ENCODE data around the gene DCANP1. TPM values are rescaled to one million over a fixed set of nuclear protein-coding genes. Genes with fewer than 3 reads are reported as not detected.

Gene DCANP1
- total RNA-seq, 1 donor from 2014 or later: not detected

DNA sequence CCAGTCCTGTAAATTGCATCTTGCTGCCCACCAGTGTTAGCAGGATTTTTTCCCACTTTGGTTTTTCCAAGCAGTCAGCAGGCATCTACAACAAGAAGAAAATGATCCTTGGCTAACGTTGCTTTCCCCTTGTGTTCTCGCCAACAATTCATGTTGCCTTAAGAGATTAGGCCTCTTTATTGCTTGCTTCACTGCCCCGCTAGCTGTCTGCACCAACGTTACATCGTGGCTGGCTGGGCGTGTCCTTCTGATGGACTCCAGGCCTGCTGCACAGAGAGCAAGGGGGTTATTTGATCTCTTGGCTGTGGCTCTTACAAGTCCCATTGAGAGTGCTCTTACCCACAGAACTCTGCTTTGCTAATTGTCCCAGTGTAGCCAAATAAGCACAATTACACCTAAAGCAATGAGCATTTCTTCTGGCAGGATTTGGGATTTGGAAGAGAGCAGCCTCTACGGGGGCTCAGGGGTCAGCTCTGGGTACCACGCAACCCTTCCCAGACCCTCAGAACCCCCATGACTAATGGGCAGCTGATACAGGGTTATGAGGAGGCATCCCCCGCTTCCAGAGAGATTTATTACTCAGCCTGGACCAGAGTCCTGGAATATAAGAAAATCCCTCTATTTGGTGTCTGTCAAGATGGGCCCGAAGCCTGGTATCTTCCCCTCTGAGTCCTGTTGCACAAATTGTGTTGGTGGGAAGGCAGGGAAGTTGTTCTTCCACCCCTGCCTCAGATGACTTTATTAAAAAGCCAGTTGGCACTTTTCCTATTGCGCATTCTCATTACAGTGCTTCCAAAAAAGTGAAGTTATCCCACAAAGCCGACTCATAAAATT lies 17.6 kb downstream of the DCANP1 start:
- H3K27ac Mint-ChIP-seq: no peak overlapping the region
- H3K4me3 Mint-ChIP-seq (ENCODE audit: low read depth): no peak overlapping the region
- no peaks in the 10 kb centered on the region for H3K36me3 Mint-ChIP-seq (ENCODE audit: low read depth)
- no peak for DNase-seq (ENCODE audit: low spot score)
- peaks cover 9% of the 10 kb centered on the region for H3K9me3 Mint-ChIP-seq
- intact Hi-C loops (cut with micrococcal nuclease): no loop called here
- peaks cover 7% of the 10 kb centered on the region for H3K4me1 Mint-ChIP-seq (ENCODE audit: low read depth)
- H3K27me3 Mint-ChIP-seq (ENCODE audit: low read depth): peaks cover 11% of the 10 kb centered on the region

DNA sequence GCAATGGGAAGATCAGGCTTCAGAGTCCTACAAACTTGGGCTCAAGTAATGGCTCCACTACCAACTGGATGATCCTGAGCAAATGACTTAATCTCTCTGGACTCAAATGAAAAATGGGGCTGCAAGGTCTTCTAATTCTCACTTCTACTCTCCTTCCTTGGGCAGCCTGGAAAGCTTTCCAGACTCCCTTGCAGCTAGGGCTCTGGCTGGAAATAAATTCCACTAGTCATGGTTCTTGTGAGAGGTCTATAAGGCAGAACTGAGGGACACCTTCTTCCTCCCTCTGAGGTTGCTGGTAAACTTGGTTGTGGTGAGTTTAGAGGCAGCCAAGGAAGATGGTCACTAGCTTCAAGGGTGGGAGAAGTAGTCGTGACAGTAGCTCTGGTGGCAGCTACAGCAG lies 18.6 kb downstream of the DCANP1 start:
- Mint-ChIP-seq H3K4me1 (ENCODE audit: low read depth) (peaks cover 9% of the 10 kb centered on the region), H3K27ac (no peak overlapping the region), H3K4me3 (ENCODE audit: low read depth) (no peak overlapping the region), H3K36me3 (ENCODE audit: low read depth) (no peaks in the 10 kb centered on the region), H3K9me3 (peaks cover 9% of the 10 kb centered on the region), H3K27me3 (ENCODE audit: low read depth) (peaks cover 7% of the 10 kb centered on the region)
- no peak for DNase-seq (ENCODE audit: low spot score)
- intact Hi-C loops (cut with micrococcal nuclease): no loop called here

DNA sequence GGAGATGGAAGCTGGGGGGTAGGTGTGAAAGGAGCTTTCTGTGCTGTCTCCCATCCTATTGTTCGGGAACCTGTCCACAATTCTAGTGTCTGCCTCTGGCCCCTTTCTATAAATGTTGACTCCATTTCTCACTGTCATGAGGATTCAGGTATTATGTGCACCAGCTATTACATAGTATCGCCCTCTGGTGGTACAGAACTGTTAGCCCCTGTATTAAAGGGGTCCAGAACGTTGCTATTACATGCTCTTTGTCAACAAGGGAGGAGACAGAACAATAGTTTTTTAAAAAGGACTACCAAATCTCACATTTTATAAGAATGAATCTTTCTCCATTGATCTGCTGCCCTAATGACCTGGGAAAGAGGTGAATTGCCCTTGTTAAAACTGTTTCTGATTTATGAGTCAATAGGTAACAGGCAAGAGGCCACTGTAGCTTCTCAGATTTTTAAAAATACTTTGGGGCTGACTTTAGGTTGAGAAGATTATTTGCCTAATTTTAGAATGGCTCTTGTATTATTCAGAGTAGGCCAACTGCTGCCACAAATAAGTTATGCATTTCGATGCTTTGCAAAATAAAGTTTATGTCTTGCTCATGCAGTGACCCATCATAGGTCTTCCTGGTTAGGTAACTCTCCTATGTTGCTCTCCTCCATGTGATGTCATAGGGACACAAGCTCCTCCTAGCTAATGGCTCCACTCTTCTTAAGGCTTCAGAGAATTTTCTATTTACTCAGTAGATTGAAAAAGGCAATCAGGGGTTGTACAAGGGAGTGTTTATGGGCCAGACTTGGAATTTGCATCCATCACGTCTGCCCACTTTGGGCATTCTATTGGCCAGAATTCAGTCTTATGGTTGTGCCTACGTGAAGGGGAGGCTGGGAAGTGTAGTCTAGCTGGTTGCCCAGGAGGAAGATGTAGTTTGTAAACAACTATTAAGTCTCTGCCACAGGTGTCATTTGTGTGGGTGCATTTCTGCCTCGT lies 20.8 kb downstream of the DCANP1 start:
- peak overlapping the region; percentile 38 for H3K27ac Mint-ChIP-seq
- peaks cover 9% of the 10 kb centered on the region for H3K9me3 Mint-ChIP-seq
- peaks cover 11% of the 10 kb centered on the region for H3K27me3 Mint-ChIP-seq (ENCODE audit: low read depth)
- no peak overlapping the region for H3K4me3 Mint-ChIP-seq (ENCODE audit: low read depth)
- H3K36me3 Mint-ChIP-seq (ENCODE audit: low read depth): no peaks in the 10 kb centered on the region
- peaks cover 9% of the 10 kb centered on the region for H3K4me1 Mint-ChIP-seq (ENCODE audit: low read depth)
- DNase-seq (ENCODE audit: low spot score): peak; percentile 19
- intact Hi-C loops (cut with micrococcal nuclease): loop anchor here (2.0 kb wide), 1 partner anchor 28 kb away; the partner anchor contains the start of gene MACROH2A1

DNA sequence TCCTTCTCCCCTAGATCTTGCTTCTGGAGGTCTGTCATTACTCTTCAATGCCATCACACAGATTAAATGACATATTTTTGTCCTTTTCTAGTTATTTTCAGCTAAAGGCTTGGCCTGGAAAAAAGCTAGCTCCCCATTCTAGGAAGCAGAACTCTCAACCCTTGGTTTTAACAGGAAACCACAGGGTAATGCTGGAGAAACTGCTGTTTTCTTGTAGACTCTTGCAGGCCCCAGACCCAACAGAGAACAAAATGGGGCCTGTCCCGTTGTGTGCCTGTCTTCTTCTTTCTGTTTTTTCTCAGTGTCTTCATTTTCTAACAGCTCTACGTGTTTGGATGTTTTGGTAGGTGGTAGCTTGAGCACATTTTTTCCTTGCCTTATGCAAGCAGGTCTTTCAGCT lies 21.5 kb downstream of the DCANP1 start:
- peak overlapping the region; percentile 38 for H3K27ac Mint-ChIP-seq
- intact Hi-C loops (cut with micrococcal nuclease): loop anchor here (2.0 kb wide), 1 partner anchor 27 kb away; the partner anchor contains the start of gene MACROH2A1

DNA sequence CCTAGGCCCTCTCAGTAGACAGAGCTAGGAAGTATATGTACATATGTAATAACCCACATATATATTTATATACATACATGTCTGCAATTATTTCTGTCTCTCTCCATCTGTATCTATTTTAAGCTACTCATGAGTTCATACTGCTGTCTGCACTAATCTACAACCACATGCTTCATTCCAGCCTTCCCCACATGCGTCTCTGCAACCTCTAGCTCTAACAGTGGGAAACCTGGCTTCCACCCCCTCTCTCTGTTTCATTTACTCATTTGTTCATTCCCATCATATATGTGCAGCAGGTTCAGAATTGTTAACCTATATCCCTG lies 23.3 kb downstream of the DCANP1 start:
- DNase-seq (ENCODE audit: low spot score): no peak
- intact Hi-C loops (cut with micrococcal nuclease): no loop called here
- no peaks in the 10 kb centered on the region for H3K36me3 Mint-ChIP-seq (ENCODE audit: low read depth)
- peaks cover 6% of the 10 kb centered on the region for H3K9me3 Mint-ChIP-seq
- peaks cover 9% of the 10 kb centered on the region for H3K4me1 Mint-ChIP-seq (ENCODE audit: low read depth)
- H3K4me3 Mint-ChIP-seq (ENCODE audit: low read depth): no peak overlapping the region
- H3K27ac Mint-ChIP-seq: no peak overlapping the region
- peaks cover 31% of the 10 kb centered on the region for H3K27me3 Mint-ChIP-seq (ENCODE audit: low read depth)

More for the DNA sequence above, 21.5 kb downstream of the DCANP1 start:
- H3K27me3 Mint-ChIP-seq (ENCODE audit: low read depth): peaks cover 17% of the 10 kb centered on the region
- H3K36me3 Mint-ChIP-seq (ENCODE audit: low read depth): no peaks in the 10 kb centered on the region
- peaks cover 9% of the 10 kb centered on the region for H3K4me1 Mint-ChIP-seq (ENCODE audit: low read depth)
- peaks cover 9% of the 10 kb centered on the region for H3K9me3 Mint-ChIP-seq
- DNase-seq (ENCODE audit: low spot score): no peak
- no peak overlapping the region for H3K4me3 Mint-ChIP-seq (ENCODE audit: low read depth)

DNA sequence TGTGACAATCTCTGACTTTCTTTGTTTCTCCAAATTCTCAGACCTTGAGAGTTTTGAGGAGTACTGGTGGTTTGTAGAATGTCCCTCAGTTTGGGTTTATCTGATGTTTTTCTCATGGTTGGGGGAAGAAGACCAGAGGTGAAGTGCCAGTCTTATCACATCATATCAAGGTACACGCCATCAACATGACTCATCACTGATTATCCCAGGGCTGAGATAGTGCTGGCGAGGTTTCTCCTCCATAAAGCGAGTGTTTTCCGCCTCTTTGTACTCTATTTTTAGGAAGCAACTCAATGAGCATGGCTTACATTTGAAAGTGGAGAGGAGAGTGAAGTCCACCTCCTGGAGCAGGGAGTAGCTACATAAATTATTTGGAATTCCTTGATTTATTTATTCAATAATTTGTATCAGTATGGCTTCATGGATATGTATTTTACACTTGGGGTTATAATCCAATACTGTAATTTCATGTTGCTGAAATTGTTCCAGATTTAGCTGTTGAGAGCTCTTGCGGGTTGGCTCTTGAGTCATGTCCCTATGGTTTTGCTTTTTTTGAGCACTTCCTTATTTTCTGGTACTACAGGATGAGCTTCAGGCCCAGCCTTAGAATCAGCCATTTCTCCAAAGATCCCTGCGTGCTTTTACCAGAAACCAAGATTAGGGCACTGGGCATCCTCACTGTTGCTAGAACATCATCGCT lies 23.9 kb downstream of the DCANP1 start:
- DNase-seq (ENCODE audit: low spot score): no peak
- Mint-ChIP-seq H3K27ac (no peak overlapping the region), H3K9me3 (peaks cover 1% of the 10 kb centered on the region), H3K27me3 (ENCODE audit: low read depth) (peaks cover 33% of the 10 kb centered on the region), H3K4me1 (ENCODE audit: low read depth) (peaks cover 9% of the 10 kb centered on the region), H3K4me3 (ENCODE audit: low read depth) (no peak overlapping the region), H3K36me3 (ENCODE audit: low read depth) (no peaks in the 10 kb centered on the region)
- intact Hi-C loops (cut with micrococcal nuclease): no loop called here

DNA sequence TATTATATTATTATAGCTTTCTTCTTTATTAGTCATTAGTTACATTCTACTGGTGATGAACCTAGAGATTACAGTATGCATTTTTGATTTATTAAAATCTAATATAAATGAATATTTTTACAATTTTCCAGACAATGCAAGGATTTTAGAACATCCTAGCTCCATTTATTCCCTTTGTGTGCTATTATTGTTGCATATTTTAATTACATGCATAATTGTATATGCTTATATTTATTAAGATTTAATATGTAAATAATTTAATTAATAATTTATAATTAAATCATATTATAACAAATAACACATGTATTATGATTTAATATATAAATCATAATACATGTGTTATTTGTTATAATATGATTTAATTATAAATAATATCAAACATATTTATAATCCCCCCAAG lies 24.7 kb downstream of the DCANP1 start:
- intact Hi-C loops (cut with micrococcal nuclease): no loop called here
- Mint-ChIP-seq H3K4me3 (ENCODE audit: low read depth) (no peak overlapping the region), H3K4me1 (ENCODE audit: low read depth) (peaks cover 9% of the 10 kb centered on the region), H3K27ac (no peak overlapping the region), H3K9me3 (no peaks in the 10 kb centered on the region), H3K27me3 (ENCODE audit: low read depth) (peaks cover 37% of the 10 kb centered on the region), H3K36me3 (ENCODE audit: low read depth) (no peaks in the 10 kb centered on the region)
- DNase-seq (ENCODE audit: low spot score): no peak

DNA sequence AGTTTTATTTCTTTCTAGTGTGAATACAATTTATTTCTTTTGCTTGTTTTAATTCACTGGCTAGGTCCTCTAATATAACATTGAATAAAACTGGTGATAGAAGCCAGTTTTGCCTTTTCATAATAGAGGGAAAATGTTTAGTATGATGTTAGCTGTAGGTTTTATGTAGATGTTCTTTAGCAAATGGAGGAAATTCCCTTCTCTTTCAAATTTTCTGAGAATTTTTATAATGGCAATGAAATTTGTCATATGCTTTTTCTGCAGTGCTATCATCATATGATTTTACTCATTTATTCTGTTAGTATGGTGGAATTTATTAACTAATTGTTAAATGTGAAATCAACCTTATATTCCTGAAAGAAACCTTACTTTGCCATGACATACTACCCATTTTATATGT lies 30.1 kb downstream of the DCANP1 start:
- no peak for DNase-seq (ENCODE audit: low spot score)
- Mint-ChIP-seq H3K9me3 (no peaks in the 10 kb centered on the region), H3K27me3 (ENCODE audit: low read depth) (peaks cover 69% of the 10 kb centered on the region), H3K27ac (no peak overlapping the region), H3K36me3 (ENCODE audit: low read depth) (no peaks in the 10 kb centered on the region), H3K4me3 (ENCODE audit: low read depth) (no peak overlapping the region), H3K4me1 (ENCODE audit: low read depth) (no peaks in the 10 kb centered on the region)
- intact Hi-C loops (cut with micrococcal nuclease): no loop called here

DNA sequence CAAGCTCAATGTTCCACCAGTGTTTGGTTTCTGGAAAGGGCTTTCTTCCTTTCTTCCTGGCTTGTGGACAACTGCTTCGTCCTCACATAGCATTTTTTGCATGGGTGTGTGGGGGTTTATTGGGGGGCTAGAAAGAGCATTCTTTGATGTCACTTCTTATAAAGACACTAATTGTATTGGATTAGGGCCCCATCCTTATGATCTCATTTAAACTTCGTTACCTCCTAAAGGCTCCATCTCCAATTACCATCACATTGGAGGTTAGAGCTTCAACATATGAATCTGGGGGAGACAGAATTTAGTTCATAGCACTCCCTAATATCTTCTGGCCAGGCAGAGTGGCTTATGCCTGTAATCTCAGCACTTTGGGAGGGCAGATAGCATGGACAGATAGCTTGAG lies 42.1 kb downstream of the DCANP1 start:
- intact Hi-C loops (cut with micrococcal nuclease): no loop called here
- Mint-ChIP-seq H3K27ac (no peak overlapping the region), H3K4me1 (ENCODE audit: low read depth) (peaks cover 2% of the 10 kb centered on the region), H3K9me3 (peaks cover 5% of the 10 kb centered on the region), H3K4me3 (ENCODE audit: low read depth) (no peak overlapping the region), H3K27me3 (ENCODE audit: low read depth) (peaks cover 27% of the 10 kb centered on the region), H3K36me3 (ENCODE audit: low read depth) (no peaks in the 10 kb centered on the region)
- DNase-seq (ENCODE audit: low spot score): no peak

DNA sequence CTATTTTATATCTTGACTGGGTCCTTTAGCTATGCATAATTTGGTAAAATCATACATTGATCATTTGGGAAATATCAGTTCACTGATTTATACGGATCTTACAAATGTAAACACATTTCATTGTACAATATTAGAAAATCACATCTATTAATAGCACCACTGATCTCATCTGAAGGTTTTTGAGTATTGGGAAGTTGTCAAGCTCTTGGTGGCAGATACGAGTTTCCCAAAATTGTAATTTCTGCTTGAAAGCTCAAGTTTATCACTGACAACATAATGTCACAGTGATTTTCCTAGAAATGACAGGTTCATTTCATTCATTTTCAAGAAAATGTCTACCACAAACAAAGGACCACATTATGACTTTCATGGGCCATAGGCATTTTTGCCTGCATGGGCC lies 45.1 kb downstream of the DCANP1 start:
- H3K36me3 Mint-ChIP-seq (ENCODE audit: low read depth): peaks cover 12% of the 10 kb centered on the region
- H3K4me3 Mint-ChIP-seq (ENCODE audit: low read depth): no peak overlapping the region
- no peak overlapping the region for H3K27ac Mint-ChIP-seq
- H3K9me3 Mint-ChIP-seq: peaks cover 5% of the 10 kb centered on the region
- H3K4me1 Mint-ChIP-seq (ENCODE audit: low read depth): peaks cover 17% of the 10 kb centered on the region
- H3K27me3 Mint-ChIP-seq (ENCODE audit: low read depth): peaks cover 22% of the 10 kb centered on the region
- no peak for DNase-seq (ENCODE audit: low spot score)
- intact Hi-C loops (cut with micrococcal nuclease): no loop called here

DNA sequence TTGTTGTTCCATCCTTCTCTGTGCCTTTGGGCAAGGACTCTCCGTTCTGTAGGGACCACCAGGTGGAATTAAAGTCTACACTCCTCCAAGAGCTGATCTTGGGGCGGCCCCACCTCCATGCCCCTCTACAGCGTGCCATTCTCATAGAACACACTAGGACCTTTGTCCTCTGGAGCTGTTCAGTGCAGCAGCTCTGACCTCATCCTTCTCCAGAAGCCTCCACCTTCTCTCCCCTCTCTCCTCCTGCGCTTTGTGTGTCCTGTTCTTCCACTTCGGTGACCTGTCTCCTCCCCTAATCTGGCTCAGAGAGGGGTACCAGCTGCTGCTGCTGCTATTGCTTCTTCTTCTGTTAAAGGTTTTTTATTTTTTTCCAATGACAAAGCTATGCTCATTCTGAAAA lies 46.3 kb downstream of the DCANP1 start:
- intact Hi-C loops (cut with micrococcal nuclease): no loop called here
- DNase-seq (ENCODE audit: low spot score): no peak
- peak overlapping the region; percentile 34 for H3K4me3 Mint-ChIP-seq (ENCODE audit: low read depth)

DNA sequence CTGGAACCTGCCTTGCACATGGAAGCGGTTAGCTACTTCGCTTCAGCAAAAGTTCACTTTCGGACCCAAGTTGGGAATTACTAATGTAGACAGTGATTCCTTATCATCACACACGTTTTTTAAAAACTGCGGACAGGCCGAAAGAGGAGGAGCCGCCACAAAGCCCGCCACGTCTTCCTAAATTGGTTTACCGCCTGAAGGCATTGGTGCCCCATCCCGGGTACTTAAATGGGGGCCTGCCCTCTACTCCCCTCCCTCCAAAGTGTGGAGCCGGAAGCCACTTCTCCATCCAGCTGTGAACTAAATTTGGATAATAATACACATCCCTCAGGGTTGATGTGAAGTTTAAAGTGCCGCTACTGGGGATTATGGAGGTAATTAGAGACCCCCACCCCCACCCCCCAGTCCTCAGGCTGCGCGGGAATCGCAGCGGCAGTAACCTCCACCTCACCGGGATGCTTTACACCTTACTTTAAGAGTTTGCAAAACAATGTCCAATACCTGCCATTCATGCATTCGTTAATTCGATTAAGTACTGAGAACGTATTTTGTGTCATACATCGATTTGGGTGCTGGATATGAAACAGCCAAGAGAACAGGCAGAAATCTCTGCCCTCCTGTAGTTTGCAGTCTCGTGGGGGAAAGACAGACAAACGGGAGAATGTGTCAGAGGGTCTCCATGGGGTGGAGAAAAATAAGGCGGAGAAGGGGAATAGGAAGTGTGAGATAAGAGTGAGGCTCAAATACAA lies 47.2 kb downstream of the DCANP1 start:
- Mint-ChIP-seq H3K36me3 (ENCODE audit: low read depth) (peaks cover 23% of the 10 kb centered on the region), H3K4me3 (ENCODE audit: low read depth) (peak overlapping the region; percentile 94), H3K9me3 (peaks cover 2% of the 10 kb centered on the region), H3K27me3 (ENCODE audit: low read depth) (peaks cover 9% of the 10 kb centered on the region), H3K4me1 (ENCODE audit: low read depth) (peaks cover 37% of the 10 kb centered on the region), H3K27ac (peak overlapping the region; percentile 98)
- intact Hi-C loops (cut with micrococcal nuclease): loop anchor here (2.0 to 5.0 kb wide), 2 partner anchors 27 to 38 kb away; no protein-coding TSS in a partner anchor
- DNase-seq (ENCODE audit: low spot score): no peak

More for the DNA sequence above, 46.3 kb downstream of the DCANP1 start:
- Mint-ChIP-seq H3K27ac (peak overlapping the region; percentile 42), H3K4me1 (ENCODE audit: low read depth) (peaks cover 28% of the 10 kb centered on the region), H3K9me3 (peaks cover 5% of the 10 kb centered on the region), H3K27me3 (ENCODE audit: low read depth) (peaks cover 13% of the 10 kb centered on the region), H3K36me3 (ENCODE audit: low read depth) (peaks cover 18% of the 10 kb centered on the region)

Data from activated T-helper 2 cell treated with anti-CD3 and anti-CD28 coated beads, Interferon-gamma antibody, Interleukin-2, Interleukin-4, amounts not matched to agents 10 μg/mL and 5 μg/mL and 100 μg/mL, durations not matched to agents 14 hours and 24 hours and 36 hours (primary cell).